C4-2B (cell line): ENCODE measurements around the gene PSD.

Experiments
- CTCF ChIP-seq: fragments of 450-650 bp; conservative IDR thresholded peaks from 2 replicates; pipeline ENCODE4 v1.5.1; 2017; ENCODE audit warnings: mild to moderate bottlenecking
- ZFX ChIP-seq: fragments of 450-650 bp; IDR thresholded peaks from 2 replicates; pipeline ENCODE4 v1.6.1; 2017

DNA sequence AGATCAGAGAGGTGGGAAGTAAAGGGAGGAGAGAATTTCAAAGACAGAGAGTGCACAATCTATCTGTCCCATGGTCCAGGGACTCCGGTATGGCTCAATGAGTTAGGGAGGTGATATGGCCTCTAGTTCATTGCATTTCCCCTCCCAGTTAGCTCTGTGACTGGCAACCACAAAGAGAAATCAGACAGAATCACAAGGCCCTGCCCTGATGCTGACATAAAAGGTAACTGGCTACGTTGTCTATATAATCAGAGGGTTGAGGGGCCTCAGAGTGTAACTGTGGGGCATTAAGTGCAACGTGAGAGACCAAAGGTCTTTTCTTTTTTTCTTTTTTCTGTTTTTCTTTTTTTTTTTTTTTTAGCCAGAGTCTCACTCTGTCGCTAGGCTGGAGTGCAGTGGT is 40.1 kb upstream of the PSD start:
- TF ChIP-seq CTCF (no peak), ZFX (no peak)
